Measurements from ENCODE around the gene NOTUM.
A peak's percentile ranks its signal among the peaks of the same experiment; 100 is the strongest.

NOTUM gene

GRCh38 chr17:82000803-82001570 lies 40.0 kb upstream of the NOTUM start:
- POLR2A ChIA-PET (ENCODE audit: low non-redundant PET), result no interaction called here
- H3K27ac ChIP-seq, result peak overlapping the region; percentile 9
- DNase-seq (ENCODE audit: low spot score), result no peak
- TF ChIP-seq CTCF (conservative IDR thresholded peaks at IDR 0.05; ENCODE audit: low read depth), result no peak
- CTCF ChIA-PET, result interaction anchor here (0.6 to 0.7 kb wide), 2 partner anchors 28 to 42 kb away, joined by 3 read pairs; no protein-coding TSS in a partner anchor

GRCh38 chr17:81999976-82000802 lies 39.2 kb upstream of the NOTUM start:
- CTCF ChIA-PET, result no interaction called here
- POLR2A ChIA-PET (ENCODE audit: low non-redundant PET), result no interaction called here
- H3K27ac ChIP-seq, result peak overlapping the region; percentile 9
- no peak for TF ChIP-seq CTCF (conservative IDR thresholded peaks at IDR 0.05; ENCODE audit: low read depth)
- no peak for DNase-seq (ENCODE audit: low spot score)

- ChIA-PET POLR2A (ENCODE audit: low non-redundant PET) (no interaction called here), CTCF (no interaction called here)
- TF ChIP-seq CTCF (conservative IDR thresholded peaks at IDR 0.05; ENCODE audit: low read depth), result no peak
Observed at GRCh38 chr17:81999587-81999975, 38.6 kb upstream of the NOTUM start.

GRCh38 chr17:81998691-81999438 lies 37.9 kb upstream of the NOTUM start:
- POLR2A ChIA-PET (ENCODE audit: low non-redundant PET), result no interaction called here
- peak overlapping the region; percentile 18 for H3K27ac ChIP-seq
- TF ChIP-seq CTCF (conservative IDR thresholded peaks at IDR 0.05; ENCODE audit: low read depth), result no peak
- no peak for DNase-seq (ENCODE audit: low spot score)
- CTCF ChIA-PET, result no interaction called here

More at GRCh38 chr17:81999587-81999975, 38.6 kb upstream of the NOTUM start:
- H3K27ac ChIP-seq, result peak overlapping the region; percentile 9; the same call in 1 of the 2 replicates
- DNase-seq (ENCODE audit: low spot score), result no peak

GRCh38 chr17:81998212-81998611 lies 37.2 kb upstream of the NOTUM start:
- ChIA-PET CTCF (interaction anchor here (1.4 kb wide), 1 partner anchor 39 kb away, joined by 4 read pairs; no protein-coding TSS in a partner anchor), POLR2A (ENCODE audit: low non-redundant PET) (no interaction called here)

More at GRCh38 chr17:81998212-81998611, 37.2 kb upstream of the NOTUM start:
- DNase-seq (ENCODE audit: low spot score), result no peak
- H3K27ac ChIP-seq, result peak overlapping the region; percentile 1; the same call in 1 of the 2 replicates
- TF ChIP-seq CTCF (conservative IDR thresholded peaks at IDR 0.05; ENCODE audit: low read depth), result no peak
